Measurements from ENCODE around the gene FAM135A.

DNA sequence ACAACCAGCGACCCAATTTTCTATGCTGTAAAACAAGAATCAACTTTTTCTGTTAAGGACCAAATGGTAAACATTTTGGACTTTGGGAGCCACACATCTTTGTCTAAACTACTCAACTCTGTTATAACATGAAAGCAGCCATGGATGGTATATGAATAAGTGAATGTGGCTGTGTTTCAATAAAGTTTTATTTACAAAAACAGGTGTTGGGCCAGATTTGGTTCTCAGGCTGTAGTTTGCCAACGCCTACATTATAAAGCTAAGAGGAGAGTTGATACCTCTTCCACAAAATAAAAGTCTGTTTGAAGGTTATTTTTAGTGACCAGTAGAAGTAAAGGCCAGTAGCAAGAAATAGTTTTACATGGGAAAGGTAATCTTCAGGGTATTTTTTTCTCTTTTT lies 93.0 kb downstream of the FAM135A start:
- TF ChIP-seq, protein P1, sequence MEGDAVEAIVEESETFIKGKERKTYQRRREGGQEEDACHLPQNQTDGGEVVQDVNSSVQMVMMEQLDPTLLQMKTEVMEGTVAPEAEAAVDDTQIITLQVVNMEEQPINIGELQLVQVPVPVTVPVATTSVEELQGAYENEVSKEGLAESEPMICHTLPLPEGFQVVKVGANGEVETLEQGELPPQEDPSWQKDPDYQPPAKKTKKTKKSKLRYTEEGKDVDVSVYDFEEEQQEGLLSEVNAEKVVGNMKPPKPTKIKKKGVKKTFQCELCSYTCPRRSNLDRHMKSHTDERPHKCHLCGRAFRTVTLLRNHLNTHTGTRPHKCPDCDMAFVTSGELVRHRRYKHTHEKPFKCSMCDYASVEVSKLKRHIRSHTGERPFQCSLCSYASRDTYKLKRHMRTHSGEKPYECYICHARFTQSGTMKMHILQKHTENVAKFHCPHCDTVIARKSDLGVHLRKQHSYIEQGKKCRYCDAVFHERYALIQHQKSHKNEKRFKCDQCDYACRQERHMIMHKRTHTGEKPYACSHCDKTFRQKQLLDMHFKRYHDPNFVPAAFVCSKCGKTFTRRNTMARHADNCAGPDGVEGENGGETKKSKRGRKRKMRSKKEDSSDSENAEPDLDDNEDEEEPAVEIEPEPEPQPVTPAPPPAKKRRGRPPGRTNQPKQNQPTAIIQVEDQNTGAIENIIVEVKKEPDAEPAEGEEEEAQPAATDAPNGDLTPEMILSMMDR (IDR thresholded peaks at IDR 0.05): no peak
- no peak for TF ChIP-seq EZH2 (IDR thresholded peaks at IDR 0.05; ENCODE audit: borderline replicate concordance, insufficient read depth, low read depth, low read length, poor library complexity, severe bottlenecking)

All from B cell (primary cell).